GM19099 (cell line): Measurements from ENCODE around the gene MRPS22.

Source experiments
- POLR2A ChIP-seq: IDR thresholded peaks from 3 replicates; pipeline ENCODE4 v1.6.1; 2011; ENCODE audit warnings: low read depth; ENCODE audit not compliant: insufficient read length; ENCODE audit errors: extremely low read depth

Gene MRPS22

DNA sequence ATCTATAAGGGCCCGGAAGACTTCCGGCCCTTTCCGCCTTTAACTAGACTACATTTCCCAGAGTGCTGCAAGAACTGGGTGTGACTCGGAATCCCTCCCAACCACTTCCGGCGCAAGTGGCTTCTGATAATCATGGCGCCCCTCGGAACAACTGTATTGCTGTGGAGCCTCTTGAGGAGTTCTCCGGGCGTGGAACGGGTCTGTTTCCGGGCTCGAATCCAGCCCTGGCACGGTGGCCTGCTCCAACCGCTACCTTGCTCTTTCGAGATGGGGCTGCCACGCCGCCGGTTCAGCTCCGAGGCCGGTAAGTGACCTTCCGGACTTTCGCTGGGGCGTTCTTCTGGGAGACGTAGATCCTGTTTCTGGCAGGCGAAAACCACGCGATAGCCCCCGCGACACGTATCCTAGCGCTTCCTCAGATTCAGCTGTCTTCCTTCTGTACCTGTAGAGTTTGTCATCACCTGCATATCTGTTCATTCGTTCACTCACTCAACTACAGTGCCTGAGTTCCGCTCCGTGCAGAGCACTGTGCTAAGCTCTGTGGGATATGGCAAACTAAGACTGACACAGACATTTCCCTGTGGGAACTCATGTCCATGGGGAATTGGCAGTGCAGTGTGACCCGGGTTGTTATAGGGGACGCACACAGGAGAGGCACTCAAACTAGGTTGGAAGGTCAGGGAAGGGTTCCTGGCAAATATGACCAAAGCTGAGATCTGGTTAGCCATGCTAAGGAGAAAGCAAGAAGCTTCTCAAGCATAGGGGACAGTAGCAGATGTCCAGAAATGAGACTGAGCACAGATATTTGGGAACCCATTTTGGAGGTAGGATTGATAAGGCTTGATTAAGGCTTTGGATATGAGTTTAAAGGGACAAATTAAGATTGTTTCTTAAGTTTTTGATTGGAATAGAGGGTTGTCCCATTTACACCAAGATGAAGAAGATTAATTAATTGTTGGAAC, at the start of gene MRPS22:
MRPS22 (plus strand) TSS at position 126 of the 962 bp plus-strand sequence; CDS start at position 133, 7 bp downstream.
- peak; percentile 82 for TF ChIP-seq POLR2A

DNA sequence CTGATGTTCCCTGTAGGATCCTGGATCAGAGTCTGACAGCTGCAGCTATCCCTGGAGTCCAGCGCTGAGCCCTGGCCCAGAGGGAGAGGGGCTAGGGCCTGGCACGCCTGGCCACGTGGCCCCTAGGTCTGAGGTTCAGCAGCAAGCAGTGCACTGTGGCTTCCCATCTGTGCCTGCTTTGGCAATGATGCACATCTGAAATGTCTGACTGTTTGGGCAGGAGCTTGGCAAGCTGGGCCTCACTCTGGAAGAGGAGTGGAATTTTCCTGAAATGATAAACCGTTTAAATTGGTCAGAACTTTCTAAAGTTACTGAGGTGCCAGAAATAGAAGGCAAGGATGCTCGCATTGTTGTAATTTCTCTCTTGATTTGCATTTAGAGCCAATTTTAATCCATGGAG, 48.8 kb upstream of the MRPS22 start:
- TF ChIP-seq POLR2A: no peak

- no peak for TF ChIP-seq POLR2A
Observed at GRCh38 chr3:139296141-139296718, 47.6 kb upstream of the MRPS22 start.

- no peak for TF ChIP-seq POLR2A
Observed at GRCh38 chr3:139297588-139298311, 46.1 kb upstream of the MRPS22 start.

- no peak for TF ChIP-seq POLR2A
Observed at GRCh38 chr3:139299261-139300132, 44.3 kb upstream of the MRPS22 start.

DNA sequence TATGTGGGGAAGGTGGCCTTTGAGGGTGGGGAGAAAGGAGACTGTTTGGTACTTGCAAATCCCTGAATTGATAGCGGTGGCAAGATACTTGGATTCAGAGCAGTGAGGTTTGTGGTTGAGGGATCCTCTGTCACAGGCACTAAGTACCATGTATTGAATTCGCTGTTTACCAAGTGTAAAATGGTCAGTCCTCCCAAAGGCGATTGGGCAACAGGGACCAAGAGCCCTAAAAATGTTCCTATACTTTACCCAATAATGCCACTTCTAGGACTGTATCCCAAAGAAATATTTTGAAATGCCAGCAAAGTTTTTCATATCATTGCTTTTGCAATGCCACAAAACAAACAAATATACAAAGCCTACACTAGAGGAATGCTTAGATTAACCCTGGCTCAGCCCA, 43.4 kb upstream of the MRPS22 start:
- no peak for TF ChIP-seq POLR2A

DNA sequence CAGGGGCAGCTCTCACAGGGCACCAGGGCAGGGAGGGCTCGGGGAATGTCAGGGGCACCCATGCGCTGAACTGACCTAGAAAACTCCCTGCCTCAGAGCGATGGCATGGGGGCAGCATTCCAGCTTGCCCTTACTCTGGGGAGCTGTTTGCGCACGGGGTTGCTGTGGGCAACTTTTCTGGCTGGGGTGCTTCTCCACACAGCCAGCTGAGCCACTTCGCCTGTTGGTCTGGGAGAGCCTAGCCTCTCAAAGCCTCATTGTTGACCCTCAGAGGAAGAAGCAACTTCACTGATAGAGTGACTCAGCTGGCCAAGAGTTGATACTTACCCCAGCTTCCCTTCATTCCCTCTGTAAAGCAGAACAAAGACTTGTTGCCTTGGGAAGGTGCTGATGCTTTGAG, 42.6 kb upstream of the MRPS22 start:
- TF ChIP-seq POLR2A: no peak

DNA sequence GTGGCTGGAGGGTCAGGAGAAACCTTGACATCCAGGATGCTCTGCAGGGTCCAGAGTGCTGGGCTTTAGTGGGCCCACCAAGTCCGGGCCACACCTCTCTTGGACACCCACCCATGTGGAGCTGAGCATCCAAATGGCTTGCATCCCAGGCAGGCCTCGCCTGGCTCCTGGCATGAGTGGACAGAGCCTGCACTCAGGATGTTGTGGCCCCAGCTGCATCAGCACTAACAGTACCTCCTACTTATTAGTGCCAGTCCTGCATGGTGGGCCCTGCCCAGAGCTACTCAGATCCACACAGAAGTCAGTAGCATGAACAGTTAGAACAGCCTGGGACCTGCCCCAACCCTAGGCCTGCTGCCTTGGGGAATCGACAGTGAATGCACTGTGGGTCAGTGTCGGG, 42.2 kb upstream of the MRPS22 start:
- TF ChIP-seq POLR2A: no peak

GRCh38 chr3:139302084-139302800, 41.6 kb upstream of the MRPS22 start:
- TF ChIP-seq POLR2A: no peak

DNA sequence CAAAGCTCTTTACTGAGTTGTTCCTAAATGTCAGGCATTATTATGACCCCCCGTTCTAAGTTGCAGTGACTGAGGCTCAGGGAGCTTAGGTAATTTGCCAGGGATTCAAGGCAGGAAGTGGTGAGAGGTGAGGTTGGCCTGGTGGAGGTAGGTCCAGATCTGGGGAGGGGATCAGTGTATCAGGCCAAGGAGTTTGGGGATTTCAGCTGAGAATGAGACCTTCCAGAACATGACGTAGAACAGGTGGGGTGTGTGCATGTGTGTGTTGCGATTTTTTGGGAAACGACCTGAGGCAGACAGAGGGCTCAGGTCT, 41.1 kb upstream of the MRPS22 start:
- TF ChIP-seq POLR2A: no peak

DNA sequence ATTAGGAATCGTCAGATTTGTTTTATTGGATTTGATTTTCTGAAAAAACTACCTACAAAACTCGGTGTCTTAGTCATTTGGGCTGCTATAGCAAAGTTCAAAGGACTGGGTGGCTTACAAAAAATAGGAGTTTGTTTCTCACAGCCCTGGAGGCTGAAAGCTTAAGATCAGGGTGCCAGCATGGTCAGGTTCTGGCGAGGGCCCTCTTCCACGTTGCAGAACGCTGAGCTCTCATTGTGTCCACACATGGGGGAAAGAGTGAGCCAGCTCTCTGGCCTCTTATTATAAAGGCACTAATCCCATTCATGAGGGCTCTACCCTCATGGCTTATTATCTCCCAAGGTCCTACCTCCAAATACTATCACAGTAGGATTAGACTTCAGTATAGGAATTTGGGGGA, 40.6 kb upstream of the MRPS22 start:
- no peak for TF ChIP-seq POLR2A

GRCh38 chr3:139304383-139304782, 39.4 kb upstream of the MRPS22 start:
- no peak for TF ChIP-seq POLR2A

GRCh38 chr3:139306078-139306477, 37.7 kb upstream of the MRPS22 start:
- no peak for TF ChIP-seq POLR2A

- no peak for TF ChIP-seq POLR2A
Observed at GRCh38 chr3:139307072-139307491, 36.7 kb upstream of the MRPS22 start.
